ENCODE measurements around the gene PNMA8A.

Gene PNMA8A

GRCh38 chr19:46492841-46493235, 21.5 kb upstream of the PNMA8A start:
- DNase-seq (ENCODE audit: low spot score) = peak; percentile 59

GRCh38 chr19:46491975-46492682, 20.8 kb upstream of the PNMA8A start:
- DNase-seq (ENCODE audit: low spot score) = no peak

- DNase-seq (ENCODE audit: low spot score) = no peak
Observed at GRCh38 chr19:46490774-46491173, 19.4 kb upstream of the PNMA8A start.

GRCh38 chr19:46489445-46490272, 18.3 kb upstream of the PNMA8A start:
- DNase-seq (ENCODE audit: low spot score) = peak; percentile 33

GRCh38 chr19:46488551-46488950, 17.2 kb upstream of the PNMA8A start:
- DNase-seq (ENCODE audit: low spot score) = no peak

GRCh38 chr19:46487802-46488445, 16.6 kb upstream of the PNMA8A start:
- DNase-seq (ENCODE audit: low spot score) = peak; percentile 86

GRCh38 chr19:46487178-46487801, 15.9 kb upstream of the PNMA8A start:
- no peak for DNase-seq (ENCODE audit: low spot score)

GRCh38 chr19:46486358-46486757, 15.0 kb upstream of the PNMA8A start:
- DNase-seq (ENCODE audit: low spot score) = no peak

GRCh38 chr19:46484656-46485055, 13.3 kb upstream of the PNMA8A start:
- no peak for DNase-seq (ENCODE audit: low spot score)

GRCh38 chr19:46482631-46483030, 11.3 kb upstream of the PNMA8A start:
- DNase-seq (ENCODE audit: low spot score) = no peak

GRCh38 chr19:46481947-46482346, 10.6 kb upstream of the PNMA8A start:
- DNase-seq (ENCODE audit: low spot score) = no peak

GRCh38 chr19:46481223-46481848, 10.0 kb upstream of the PNMA8A start:
- no peak for DNase-seq (ENCODE audit: low spot score)

- DNase-seq (ENCODE audit: low spot score) = no peak
Observed at GRCh38 chr19:46480415-46480814, 9.1 kb upstream of the PNMA8A start.

GRCh38 chr19:46478356-46478986, 7.1 kb upstream of the PNMA8A start:
- DNase-seq (ENCODE audit: low spot score) = peak; percentile 75

- DNase-seq (ENCODE audit: low spot score) = no peak
Observed at GRCh38 chr19:46475986-46476385, 4.6 kb upstream of the PNMA8A start.

GRCh38 chr19:46474211-46474610, 2.8 kb upstream of the PNMA8A start:
- DNase-seq (ENCODE audit: low spot score) = no peak

- no peak for DNase-seq (ENCODE audit: low spot score)
Observed at GRCh38 chr19:46472592-46472991, 1.2 kb upstream of the PNMA8A start.

- no peak for DNase-seq (ENCODE audit: low spot score)
Observed at GRCh38 chr19:46471811-46472543, 614 bp upstream of the PNMA8A start.

GRCh38 chr19:46470376-46470775, 987 bp downstream of the PNMA8A start:
- no peak for DNase-seq (ENCODE audit: low spot score)

GRCh38 chr19:46469541-46470185, 1.7 kb downstream of the PNMA8A start:
- no peak for DNase-seq (ENCODE audit: low spot score)
